Erythroblast (primary cell): ENCODE results near the gene EPS8L3.
A peak's percentile ranks its signal among the peaks of the same experiment; 100 is the strongest.

ENCODE experiments used
- DNase-seq, 2 experiments: peaks; one replicate each; lab custom pipeline; 2025; lab: John Stamatoyannopoulos, UW
- GATA1 ChIP-seq: IDR thresholded peaks from 2 replicates; pipeline ENCODE4 v1.6.1; 2011; ENCODE audit warnings: low read depth, mild to moderate bottlenecking, control low read depth, low read length, moderate library complexity
- POLR2A ChIP-seq: IDR thresholded peaks from 2 replicates; pipeline ENCODE4 v1.6.1; 2011; ENCODE audit warnings: mild to moderate bottlenecking, low read length

EPS8L3 gene

DNA sequence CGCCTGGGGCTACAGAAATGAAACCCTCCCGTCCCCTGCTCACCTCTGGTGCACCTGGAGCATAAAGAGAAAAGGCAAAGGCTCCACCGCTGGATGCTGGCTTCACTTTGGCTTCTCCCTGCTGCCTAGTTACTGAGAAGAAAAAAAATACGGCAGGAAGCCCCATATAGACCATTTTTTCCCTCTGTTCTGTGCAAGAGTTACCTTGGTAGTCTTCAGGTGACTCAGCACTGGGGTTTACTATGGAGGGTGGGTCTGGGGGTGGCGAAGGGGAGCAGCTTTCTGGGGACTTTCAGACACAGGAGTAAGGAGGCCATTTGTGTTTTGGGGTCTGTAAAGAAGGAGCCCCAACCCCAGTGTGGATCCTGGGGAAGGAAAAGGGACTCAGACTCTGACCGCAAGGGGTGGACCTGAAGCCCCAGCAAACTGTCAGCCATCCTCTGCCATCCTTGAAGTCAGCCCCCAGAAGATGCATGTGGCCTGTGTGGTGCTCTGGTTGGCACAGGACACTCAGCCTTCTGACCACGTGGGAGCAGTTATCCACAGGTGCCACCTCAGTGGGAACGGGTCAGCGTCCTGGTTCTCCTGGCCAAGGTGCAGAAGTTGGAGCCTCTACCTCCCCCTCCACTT, 25.9 kb upstream of the EPS8L3 start:
- TF ChIP-seq GATA1 (no peak), POLR2A (no peak)
- no peak for DNase-seq

DNA sequence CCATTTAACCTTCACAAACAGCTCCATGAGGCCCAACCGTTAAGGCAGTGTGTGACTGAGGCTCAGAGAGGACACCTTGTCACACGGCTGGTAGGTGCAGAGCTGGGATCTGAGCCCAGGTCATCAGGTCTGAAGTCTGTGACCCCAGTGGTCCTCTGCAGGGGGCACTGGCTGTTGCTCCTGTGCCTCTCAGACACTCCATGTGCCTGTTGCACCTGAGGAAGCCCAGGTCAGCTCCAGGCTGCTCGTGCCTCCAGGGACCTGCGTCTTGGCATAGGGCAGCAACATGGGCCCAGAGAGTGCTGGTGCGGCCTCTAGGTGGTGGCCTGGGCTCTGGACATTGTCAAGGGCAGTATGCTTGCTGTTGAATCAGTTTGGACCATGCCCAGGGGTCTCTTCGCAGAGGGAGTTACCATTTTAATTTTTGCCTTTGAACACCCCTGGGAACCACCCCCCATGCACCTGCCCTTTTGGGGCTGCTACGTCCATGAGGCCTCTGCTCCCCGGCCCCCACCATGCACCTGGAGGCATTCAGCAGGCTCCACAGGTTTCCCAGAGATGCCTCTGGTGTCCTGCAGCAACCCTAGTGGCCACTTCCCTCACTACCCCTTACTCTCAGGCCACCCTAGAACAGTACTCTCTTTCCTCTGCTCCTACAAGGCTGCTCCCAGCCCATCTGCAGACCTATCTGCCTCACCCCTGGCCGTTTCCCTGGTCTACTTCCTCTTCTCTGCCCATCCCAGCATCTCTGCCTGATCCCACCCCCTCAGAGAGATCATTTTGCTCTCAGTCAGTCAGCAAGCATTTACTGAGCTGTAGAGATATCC, 25.2 kb upstream of the EPS8L3 start:
- no peak for DNase-seq
- peak; percentile 38 for TF ChIP-seq POLR2A
- TF ChIP-seq GATA1 = no peak

DNA sequence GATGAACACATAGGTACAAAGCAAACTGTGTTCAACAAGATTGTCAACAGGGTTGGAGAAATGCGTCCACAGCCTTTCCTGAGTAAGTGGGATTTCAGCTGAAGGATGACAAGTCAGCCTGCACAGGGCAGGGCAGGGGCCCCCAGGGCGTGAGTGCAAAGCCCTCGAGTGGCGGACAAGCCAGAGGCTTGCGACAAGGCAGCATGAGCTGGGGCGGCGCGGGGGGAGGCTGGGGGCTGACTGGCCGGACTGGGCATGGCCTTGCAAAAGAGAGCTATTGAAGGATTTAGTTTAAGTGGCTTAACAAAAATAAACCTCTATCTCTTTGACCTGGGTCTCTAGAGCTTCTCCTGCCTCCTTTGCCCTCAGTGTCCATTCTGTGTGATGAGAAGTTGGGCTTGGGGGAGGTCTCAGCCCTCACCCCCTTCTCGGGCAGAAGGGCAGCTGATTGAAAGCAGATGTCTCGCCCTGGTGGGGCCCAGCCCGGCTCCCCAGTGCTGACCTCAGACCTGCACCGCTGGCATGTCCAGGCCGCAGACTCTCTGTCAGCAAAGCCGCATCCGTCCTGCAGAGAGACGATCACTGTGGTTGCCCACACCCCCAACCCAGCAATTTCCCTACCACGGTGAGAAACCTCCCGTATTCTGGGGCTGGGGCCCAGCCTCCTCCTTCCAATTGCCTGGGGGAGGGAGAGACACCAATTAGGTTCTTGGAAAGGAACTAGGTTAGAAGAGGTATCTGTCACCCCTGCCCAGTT, 24.3 kb upstream of the EPS8L3 start:
- no peak for DNase-seq
- TF ChIP-seq GATA1 = no peak
- TF ChIP-seq POLR2A = no peak

DNA sequence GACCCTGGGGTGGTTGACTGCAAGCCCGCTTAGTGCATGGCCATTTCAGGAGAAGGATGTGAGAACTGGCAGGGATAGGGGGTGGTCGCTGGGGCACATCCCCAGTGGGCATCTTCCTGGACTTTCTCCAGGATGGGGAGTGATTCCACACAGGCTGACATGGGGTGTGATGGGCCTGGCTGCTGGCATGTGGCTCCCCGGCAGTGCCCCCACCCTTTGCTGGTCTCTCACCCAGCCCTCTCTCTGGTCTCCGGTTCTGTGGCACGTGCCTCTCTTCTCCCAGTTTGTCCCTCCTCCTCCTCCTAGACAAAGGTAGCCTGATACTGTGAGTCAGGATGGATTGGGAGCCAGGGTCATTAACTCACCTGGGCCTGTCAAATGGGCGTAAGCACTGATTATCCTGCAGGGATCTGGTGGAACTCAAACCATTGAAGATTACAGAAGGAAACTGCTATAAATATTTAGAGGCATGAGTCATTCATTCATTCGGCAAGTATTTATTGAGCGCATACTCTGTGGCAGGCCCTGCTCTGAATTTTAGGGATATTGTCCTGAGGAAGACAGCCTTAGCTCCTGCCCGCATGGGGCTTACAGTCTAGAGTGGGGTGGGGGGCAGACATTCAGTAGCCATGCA, 23.6 kb upstream of the EPS8L3 start:
- no peak for DNase-seq
- TF ChIP-seq GATA1 = no peak
- TF ChIP-seq POLR2A = no peak

DNA sequence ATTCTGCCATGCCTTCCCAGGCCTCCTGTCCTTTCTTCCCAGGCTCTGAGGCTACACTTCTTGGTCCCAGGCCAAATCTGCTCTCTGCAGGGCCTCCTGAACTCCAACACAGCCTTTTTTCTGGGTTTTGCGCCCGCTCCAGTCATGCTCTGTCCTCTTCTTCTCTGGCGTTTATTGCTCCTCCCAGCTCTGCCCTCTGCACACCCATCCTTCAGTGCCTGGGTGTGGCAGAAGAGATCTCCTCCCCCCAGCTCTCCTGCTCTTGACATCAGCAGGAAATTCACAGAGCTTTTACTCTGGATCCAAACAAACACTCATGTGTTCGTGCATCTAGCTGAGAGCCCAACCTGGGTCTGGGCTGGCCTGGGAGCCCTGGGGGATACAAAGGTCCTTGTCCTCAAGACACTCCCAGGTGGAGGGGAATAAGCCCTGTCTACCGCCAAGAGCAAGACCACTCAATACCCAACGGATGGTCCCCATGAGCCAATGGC, 22.9 kb upstream of the EPS8L3 start:
- no peak for TF ChIP-seq POLR2A
- TF ChIP-seq GATA1 = no peak
- DNase-seq = no peak

DNA sequence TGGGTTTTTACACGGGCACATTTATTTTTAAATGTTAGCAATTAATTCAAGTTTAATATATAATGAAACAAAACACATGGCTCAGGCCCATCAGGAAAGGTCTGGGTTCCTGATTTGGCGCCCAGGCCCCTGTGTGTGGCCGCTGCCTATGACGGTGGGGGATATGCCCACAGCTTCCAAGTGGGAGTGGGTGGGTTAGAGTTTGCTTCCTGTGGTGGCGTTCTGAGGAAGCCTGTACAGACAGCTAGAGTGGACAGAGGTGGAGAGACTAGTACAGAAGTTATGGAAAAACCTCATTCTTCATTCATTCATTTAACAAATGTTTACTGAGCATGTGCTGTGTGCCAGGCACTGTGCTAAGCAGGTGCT, 22.4 kb upstream of the EPS8L3 start:
- TF ChIP-seq POLR2A = no peak
- no peak for DNase-seq

DNA sequence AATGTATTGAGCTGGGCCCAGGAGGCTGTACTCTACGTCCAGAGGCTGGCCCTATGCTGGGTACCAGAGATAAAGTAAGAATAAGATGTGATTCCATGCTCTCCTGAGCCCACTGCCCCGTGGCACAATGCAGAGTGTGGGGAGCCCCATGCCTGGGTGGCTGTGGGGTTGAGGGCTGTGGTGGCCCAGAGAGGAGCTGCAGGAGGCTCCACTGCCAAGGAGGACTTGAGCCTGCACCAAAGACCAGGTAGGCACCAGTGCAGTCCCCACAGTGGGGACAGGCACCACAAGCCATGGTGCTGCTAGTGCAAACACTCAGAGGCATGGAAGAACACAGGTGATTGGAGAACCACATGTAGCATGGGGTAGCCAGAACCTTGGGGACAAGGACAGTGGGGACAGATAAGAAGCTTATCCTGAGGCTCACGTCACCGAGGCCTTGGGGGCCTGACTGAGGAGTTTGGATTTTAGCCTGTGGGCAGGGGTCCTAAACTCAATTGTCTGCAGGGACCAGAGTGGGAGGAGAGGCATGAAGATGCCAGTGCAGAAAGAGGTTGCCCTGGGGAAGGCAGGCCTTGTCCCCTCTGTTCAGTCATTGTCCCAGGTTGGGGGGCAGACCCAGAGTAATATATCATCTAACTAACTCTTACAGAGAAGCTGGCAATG, 21.9 kb upstream of the EPS8L3 start:
- TF ChIP-seq POLR2A (no peak), GATA1 (no peak)
- DNase-seq = no peak

DNA sequence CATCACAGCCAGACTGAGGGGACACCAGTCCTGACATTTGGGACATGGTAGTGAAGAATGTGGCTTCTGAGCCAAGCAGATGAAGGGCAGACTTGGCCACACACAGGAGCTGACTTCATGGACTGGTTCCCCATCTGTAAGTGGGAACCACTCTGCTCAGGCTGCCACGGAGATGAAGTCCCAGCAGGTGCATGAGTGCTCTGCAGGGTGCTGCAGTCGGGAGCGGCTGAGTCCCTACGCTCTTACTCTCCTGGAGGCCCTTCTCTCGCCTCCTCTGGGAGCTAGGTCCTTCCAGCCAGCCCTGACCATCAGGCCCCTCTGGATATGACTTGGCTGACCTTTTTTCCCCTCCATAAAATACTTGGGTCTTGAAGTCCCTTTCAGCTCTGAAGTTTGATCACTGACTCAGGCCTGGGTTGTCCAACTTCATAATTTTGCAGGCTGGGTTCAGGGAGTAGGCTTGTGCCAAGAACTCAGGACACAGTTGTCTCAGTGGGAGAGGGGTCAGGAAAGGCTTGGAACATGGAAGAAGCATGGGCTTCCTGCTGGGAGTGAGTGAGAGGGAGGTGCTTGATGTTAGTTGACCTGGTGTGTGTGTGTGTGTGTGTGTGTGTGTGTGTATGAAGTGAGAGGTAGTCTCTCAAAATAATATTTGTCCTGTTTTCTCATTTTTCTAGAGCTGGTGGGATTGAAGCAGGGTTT, 21.0 kb upstream of the EPS8L3 start:
- TF ChIP-seq POLR2A = no peak
- no peak for TF ChIP-seq GATA1

DNA sequence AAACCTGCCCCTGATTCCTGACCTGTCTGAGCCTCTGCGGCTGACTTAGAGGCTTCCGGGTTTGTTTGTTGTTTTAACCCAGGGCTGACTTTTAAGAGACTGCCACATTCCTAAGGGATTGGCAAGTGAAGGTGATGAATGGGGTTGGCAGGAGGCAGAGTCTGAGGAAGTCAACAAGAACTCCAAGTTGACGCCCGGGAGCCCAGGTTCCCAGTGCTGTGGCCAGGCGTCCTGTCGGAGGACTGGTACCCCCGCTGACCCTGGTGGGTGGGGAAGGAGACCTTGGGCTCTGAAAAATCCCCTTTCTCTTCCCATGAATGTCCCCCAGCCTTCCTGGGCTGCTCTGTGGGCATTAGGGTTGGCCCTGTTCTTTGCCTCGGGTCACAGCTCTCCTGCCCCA, 19.7 kb upstream of the EPS8L3 start:
- TF ChIP-seq GATA1 = no peak
- TF ChIP-seq POLR2A = no peak
- no peak for DNase-seq

More for the DNA sequence above, 21.0 kb upstream of the EPS8L3 start:
- DNase-seq = no peak

DNA sequence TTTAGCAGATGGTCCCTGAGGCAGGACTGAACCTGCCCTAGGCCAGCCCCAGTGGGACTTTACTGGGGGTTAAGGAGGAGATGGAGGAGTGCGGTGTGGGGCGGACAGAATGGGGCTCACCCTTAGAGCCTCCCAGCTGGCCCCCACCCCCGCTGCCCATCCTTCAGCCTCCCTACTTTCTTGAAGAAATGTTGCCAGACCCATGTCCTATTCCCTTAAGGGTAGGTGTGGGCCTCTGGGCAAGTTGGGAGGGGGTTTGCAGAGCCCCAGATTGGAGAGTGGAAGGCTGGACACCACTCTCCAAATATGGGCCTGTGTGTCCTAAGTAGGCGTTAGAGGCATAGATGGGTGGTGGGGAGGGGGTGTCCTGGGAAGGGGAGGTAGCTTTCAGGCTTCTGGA, 19.2 kb upstream of the EPS8L3 start:
- no peak for DNase-seq
- TF ChIP-seq GATA1 = no peak
- no peak for TF ChIP-seq POLR2A

DNA sequence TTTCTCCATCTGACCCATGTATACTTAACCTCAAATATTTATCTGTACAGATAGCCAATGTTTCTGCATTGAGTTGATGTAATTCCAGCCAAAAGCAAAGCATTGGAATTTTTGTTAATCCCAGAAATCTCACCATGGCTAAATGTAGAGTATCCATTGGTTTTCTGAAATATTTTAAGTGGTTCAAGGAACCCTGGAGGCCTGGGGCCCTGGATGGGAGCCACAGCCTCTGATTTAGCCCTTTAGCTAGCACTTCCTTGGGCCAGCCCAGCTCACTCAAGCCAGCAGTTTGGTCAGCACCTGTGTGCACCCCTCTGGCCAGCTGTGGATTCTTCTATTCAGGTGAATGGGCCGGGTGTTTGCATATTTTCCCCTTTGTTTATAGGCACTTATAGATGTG, 18.8 kb upstream of the EPS8L3 start:
- TF ChIP-seq GATA1 (no peak), POLR2A (no peak)
- no peak for DNase-seq

DNA sequence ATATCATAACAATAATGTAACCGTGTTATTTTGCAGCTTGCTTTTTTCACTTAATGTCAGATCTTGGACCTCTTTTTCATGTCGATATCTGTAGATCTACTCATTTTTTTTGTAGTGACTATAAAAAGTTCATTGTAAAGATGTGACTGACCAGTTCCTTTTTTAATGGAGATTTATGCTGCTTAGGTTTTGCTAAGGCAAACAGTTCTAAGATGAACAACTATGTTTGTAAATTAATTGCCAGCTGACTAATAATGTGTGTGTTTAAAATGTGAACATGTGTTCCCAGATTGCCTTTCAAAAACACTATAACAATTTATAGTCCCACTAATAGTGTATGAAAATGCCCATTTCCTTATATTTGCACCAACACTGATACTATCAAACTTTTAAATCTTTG, 18.1 kb upstream of the EPS8L3 start:
- TF ChIP-seq POLR2A (no peak), GATA1 (no peak)
- DNase-seq = no peak
